Measurements from ENCODE around the gene MIR17HG.
"Not testable (repeated sequence)": the region's sequence is repeated elsewhere in the genome, so short reads cannot be mapped to it uniquely, and the experiment has no call there.

MIR17HG gene

DNA sequence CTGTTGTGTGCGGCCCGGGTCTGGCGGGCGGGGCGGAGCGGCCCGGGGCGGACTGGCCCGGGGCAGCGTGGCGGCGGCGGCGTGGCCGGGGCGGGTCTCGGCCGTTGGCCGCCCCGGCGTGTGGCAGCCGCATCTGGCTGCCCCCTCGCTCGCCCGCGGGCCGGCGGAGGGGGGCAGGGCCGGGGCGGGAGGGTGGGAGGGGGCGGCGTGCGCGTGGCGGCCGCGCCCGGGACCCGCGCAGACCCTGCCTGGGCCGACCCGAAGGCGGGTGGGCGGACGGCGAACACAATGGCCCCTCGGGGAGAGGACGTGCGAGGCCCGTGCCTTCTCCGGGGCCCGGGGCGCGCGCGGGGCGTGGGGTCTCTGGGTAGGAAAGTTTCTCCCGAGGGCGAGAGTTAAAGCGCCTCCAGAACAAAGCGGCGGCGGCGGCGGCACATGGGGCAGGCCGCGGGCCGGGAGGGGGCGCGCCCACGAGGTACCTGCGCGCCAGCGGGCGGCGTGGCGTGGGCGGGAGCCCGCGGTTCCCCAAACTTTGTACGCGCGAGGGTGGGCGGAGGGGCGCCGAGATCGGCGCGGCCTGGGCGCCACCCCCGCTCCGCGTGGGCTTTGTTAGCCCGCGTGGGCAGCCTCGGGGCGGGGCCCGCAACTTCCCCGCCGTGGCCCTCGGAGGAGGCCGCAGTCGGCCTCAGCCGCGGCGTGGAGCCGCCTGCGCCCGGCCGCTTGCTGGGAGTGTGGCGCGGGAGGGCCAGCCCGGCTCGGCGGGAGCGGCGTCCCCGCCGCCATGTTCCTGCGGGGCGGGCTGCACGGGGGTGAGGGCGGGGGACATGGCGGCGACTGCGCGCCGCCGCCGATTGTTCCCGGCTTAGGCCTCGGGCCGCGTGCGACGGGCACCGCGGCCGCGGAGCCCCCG is 764 bp downstream of the MIR17HG start:
- peak; percentile 59 to 61 for DNase-seq (ENCODE audit: low read depth in 2 of 2)

DNA sequence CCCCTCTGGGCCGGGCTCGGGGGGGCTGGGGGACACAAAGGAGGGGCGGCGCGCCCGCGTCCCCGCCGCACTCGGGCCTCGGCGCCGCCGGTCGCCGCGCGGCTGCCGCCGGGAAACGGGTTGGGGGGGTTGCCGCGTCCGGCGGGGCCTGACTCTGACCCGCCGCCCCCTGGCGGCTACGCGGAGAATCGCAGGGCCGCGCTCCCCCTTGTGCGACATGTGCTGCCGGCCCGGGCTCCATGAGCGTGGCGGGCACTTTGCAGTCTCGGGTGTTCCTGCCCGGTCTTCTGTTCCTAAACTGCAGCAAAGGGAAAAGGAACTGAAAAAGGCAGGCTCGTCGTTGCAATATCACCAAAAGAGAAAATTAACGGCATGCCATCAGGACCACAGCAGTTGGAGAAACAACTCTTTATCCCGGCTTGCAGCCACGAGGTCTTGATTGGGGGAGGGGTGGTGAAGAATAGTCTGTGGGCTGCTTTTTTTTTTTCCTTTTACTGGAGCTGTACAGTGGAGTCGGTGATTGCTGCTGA is 1.5 kb downstream of the MIR17HG start:
- peak; percentile 87 to 90 for DNase-seq (ENCODE audit: low read depth in 2 of 2)

DNA sequence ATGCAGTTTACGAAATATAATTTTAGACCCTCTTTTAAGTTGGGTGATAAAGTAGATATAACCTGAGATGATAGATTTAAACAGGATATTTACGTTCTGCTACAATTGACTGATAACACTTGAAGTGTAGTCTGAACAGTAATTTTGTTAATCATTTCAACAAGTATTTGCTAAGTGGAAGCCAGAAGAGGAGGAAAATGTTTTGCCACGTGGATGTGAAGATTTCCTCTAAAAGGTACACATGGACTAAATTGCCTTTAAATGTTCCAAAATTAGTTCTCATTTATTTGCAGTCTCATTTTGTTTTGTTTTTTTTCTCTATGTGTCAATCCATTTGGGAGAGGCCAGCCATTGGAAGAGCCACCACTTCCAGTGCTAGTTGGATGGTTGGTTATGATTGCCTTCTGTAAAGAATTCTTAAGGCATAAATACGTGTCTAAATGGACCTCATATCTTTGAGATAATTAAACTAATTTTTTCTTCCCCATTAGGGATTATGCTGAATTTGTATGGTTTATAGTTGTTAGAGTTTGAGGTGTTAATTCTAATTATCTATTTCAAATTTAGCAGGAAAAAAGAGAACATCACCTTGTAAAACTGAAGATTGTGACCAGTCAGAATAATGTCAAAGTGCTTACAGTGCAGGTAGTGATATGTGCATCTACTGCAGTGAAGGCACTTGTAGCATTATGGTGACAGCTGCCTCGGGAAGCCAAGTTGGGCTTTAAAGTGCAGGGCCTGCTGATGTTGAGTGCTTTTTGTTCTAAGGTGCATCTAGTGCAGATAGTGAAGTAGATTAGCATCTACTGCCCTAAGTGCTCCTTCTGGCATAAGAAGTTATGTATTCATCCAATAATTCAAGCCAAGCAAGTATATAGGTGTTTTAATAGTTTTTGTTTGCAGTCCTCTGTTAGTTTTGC is 2.8 kb downstream of the MIR17HG start:
- DNase-seq (ENCODE audit: low read depth in 2 of 2), result no peak

DNA sequence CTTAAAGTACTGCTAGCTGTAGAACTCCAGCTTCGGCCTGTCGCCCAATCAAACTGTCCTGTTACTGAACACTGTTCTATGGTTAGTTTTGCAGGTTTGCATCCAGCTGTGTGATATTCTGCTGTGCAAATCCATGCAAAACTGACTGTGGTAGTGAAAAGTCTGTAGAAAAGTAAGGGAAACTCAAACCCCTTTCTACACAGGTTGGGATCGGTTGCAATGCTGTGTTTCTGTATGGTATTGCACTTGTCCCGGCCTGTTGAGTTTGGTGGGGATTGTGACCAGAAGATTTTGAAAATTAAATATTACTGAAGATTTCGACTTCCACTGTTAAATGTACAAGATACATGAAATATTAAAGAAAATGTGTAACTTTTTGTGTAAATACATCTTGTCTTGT is 3.6 kb downstream of the MIR17HG start:
- no peak for DNase-seq (ENCODE audit: low read depth in 2 of 2)

DNA sequence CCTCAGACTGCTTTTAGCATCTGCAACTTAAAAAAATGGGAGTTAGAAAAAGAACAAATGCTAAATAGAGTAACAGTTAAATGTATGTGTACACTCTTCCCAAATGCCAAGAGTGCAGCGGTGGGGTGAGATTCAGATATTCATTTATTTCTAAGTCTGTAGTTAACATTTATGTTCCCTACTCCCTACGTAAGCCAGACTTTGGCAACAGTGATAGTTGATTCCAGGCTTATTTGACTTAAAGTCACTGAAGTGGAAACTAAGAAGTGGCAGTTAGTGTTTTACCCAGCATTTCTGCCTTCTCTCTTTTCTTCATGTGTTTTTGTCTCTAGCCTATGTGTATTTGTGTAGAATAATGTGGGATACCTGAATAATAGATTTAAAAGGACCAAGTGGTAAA is 4.5 kb downstream of the MIR17HG start:
- DNase-seq (ENCODE audit: low read depth in 2 of 2), result no peak

DNA sequence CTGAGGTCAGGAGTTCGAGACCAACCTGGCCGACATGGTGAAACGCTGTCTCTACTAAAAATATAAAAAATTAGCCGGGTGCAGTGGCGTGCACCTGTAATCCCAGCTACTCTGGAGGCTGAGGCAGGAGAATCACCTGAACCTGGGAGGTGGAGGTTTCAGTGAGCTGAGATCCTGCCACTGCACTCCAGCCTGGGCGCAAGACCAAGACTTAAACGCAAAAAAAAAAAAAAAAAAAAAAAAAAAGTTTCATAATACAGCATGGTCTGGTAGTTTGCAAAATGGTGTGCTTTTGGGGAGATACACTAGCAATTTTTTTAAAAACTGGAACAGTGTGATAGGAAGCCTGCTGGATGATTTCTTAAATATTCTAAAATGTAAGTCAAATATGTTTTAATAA is 5.4 kb downstream of the MIR17HG start:
- not testable (repeated sequence) for DNase-seq (ENCODE audit: low read depth in 2 of 2)

DNA sequence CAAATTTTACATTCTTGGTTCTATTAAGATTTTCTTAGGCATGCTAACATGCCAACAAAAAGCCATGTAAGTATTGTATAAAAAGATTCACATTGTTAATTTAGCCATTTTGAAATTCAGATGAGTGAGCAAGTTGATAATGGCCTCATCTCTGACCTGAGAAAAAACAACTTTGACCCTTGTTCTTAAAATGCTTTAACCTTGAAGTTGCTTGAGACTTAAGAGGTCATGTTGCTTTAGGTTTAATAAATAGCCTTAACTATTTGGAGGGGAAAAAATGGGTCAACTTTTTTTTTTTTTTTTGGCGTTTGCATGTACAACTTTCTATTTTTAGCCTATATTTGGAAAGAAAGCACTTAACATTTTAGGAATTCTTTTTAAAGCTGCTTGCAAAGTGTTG is 6.0 kb downstream of the MIR17HG start:
- DNase-seq (ENCODE audit: low read depth in 2 of 2), result no peak

DNA sequence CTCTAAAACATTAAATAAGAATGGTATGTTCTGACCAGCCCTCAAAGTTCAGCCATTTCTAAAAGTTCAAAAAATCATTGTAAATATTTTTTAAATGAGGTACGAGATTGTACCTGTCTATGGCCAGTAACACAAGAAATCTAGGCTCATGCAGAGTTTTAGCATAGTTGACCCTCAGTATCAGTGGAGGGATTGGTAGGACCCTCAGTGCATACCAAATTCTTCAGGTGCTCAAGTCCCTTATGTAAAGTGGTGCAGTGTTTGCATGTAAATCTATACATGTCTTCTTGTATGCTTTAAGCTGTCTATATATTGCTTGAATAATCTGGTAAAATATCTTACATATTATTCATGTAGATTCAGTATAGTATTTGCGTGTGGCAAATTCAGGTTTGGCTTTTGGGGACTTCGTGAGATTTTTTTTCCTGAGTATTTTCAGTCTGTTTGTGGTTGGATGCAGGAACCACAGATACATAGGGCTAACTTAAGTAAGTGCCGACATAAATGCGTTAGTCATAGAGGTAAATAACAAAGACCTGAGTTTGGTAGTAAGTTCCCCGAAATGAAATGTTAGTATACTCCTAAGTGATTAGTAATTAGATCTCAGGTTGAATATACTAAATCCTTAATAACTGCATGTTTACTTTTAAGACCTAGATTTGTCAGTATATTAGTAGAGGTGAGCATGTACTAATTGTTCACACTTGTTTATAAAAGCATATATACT is 7.8 kb downstream of the MIR17HG start:
- no peak for DNase-seq (ENCODE audit: low read depth in 2 of 2)

DNA sequence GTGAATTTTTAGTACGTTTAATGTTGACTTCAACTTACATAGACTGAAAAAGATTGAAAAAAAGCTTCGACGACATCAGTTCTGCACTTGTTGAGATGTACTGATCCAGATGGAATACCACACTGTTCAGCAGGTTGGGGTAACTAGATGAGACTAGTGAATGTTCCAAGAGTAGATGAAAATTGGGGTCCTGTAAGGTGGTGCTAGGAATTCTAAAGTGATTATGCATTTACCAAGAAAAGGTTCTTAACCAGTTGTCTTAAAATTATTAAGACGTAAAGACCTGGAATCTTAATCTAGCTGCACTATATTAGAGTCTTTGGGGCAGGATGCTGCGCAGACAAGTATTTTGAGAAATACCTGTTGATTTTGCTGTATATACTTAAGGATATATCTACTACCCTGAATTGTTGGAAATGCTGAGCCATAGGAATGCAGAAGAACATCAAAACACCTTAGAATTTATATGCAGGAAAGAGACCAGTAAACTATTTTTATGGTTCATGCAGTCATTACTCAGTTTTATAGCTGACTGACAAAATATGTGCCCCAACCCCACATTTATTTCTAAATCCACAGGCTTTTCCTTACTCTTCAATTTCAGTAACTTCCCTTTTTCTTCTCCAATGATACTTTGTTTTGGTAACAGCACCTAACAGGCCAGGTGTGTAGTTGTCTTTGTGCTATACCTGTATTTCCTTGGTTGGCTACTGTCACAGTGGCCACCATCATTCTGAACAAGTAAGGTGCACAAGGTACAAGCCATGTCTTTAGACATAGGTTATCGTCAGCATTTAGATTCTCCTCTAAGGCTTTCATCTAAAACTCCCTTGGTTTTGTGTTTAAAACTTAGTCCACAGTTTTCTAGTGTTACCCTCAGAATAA is 8.6 kb downstream of the MIR17HG start:
- DNase-seq (ENCODE audit: low read depth in 2 of 2), result no peak

DNA sequence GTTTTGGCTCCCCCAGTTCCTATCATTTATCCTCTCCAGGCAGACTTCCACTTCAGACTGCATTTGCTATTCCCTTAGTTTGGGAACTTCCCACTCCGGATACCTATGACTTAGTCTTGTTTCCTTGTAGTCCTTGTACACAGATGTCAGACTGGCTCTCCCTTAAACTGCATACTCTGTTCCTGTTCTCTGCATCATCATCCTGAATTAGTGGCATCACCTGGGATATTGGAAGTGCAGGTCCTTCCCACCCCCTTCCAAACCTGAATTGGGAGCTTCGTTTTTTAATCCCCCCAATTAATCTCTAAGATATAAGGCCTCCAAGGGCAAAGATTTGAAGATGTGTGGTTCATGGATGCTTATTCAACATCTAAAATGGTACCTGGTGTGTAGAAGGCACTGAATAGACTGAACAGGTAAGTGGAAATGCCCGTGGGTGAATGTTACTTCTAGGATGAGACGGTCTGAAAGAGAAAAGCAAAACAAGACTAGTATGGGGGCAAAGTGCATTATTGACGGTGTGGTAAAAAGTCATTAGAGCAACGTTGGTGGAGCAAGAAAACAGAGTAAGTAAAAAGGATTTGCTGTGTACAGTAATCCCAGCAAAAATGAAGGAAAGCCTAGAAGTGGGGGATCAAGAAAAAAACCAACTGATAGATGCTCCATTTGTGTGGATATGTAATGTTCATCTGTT is 9.6 kb downstream of the MIR17HG start:
- DNase-seq (ENCODE audit: low read depth in 2 of 2), result no peak

DNA sequence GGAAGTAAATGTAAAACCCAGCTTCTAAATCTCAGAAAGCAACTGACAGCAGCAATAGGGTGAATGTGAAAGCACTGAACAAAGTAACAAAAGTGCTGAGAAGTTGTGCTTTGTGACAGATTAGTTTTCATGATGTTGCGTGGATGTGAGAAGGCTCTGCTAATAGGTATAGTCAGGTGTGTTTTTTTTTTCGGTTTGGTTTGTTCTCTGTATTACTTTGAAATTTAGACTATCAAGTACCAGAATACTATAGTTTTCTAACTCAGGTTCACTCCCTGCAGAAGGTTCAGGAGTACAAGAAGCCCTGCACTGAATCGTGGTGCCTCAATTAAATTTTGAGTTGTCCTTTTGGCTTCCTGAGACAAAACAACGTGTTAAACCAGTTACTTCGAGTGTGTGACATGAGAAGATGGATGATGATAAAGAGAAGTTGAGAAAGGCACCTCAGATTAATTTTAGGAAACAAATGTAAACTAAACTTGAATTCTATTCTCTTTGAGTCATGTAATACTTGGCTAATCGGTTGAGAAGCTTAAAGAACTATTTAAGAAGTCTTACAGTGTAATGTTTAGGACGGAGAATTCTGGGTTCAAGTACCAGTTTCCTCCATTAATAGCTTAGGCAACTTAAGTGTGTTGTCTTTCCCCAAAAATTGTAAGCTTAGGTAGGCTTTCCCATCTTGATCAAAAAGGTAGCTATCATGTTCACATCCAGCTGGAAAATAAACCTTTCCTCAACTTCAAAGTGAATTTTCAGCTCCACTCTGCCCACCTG is 10.3 kb downstream of the MIR17HG start:
- DNase-seq (ENCODE audit: low read depth in 2 of 2), result no peak

DNA sequence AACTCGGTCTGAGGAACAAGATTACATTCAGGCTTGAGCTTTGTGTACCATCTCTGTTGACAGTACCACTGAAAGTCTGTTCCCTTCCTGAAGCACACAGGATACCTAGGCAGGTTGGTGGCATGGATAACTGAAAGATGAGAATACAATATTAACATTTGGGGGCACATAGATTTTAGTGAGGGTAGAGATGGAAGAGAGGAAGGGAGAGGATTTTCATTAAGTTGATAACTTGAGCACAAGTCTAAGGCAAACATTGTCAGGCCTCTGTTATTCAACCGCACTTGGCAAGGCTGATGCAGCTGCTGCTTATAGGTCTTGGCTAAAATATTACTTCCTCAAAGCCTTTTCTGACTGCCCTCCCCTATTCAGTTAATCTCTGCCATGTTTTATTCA is 10.9 kb downstream of the MIR17HG start:
- DNase-seq (ENCODE audit: low read depth in 2 of 2), result no peak

DNA sequence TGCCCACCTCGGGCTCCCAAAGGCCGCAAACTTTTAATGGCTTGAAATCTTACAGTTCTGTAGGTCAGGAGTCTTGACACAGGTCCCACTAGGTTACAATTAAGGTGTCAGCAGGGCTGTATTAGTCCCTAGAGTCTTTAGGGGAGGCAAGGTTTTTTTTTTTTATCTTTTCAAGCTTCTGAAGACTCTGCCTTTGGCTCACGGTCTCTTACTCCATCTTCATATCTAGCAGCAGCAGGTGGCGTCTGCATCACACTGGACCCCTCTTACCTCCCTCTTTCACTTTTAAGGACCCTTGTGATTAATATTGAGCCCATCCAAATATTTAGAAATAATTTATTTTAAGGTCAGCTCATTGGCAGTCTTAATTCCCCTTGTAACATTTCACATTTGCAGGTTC is 11.6 kb downstream of the MIR17HG start:
- DNase-seq (ENCODE audit: low read depth in 2 of 2), result no peak

DNA sequence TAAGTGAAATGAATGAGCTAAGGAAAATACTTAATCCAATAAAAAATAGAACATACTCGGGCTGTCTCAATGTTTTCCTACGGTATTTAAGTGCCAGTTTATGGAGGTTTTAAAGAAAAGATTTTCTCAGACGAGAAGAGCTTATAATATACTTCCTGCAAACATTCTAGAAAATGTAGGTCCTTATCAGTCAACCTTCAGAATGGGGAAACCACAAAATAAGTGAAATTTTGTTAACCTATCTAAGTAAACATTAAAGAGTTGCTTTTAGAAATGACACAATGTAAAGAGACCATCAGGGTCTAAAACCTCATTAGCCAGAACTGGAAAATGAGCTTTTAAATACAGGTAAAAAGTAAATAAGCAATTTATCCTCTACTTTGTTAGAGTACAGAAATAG is 12.1 kb downstream of the MIR17HG start:
- DNase-seq (ENCODE audit: low read depth in 2 of 2), result no peak

DNA sequence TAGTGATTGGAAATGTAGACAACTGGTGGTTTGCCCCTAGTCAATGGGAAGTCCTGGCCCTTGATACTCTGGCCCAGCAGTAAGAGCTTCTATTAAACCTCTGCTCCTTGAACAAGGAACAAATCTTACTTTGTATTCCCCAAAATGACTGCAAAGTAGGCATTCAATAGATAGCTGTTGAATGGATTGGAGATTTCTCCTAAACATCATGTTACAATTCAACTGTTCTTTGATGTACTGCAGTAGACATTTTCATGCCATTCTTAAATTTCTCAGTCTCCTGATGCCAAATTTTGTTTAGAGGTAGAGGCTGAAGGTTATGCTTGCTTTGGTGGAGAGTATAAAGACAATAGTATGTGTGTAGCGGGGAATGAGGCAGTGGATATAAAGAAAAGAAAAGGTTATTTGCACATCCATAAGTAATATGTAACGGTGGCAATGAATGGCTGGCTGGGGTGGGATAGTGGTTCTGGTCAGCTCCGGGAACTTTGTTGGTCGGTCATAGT is 12.8 kb downstream of the MIR17HG start:
- DNase-seq (ENCODE audit: low read depth in 2 of 2), result no peak

DNA sequence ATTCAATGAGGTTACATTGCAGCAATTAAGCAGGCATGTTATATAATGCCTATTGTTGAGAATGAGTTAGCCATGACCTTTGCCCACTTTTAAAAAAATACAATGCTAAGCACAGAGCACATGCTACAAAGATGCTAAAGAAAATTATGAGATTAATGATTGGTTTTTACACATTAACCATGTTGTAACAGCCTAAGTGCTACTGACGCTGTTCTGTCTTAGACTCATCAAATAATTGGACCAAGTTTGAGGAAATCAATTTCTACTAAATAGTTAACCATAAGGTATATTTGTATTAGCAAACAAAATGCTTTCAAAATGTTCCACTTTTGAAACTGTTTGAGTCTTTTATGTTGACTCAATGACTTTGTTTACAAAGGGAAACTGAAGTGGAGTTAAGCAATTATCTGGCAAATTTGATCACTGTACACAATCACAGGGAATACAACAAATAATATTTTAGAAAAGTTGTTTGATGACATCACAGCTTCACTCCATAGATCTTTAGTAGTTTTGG is 14.3 kb downstream of the MIR17HG start:
- no peak for DNase-seq (ENCODE audit: low read depth in 2 of 2)

DNA sequence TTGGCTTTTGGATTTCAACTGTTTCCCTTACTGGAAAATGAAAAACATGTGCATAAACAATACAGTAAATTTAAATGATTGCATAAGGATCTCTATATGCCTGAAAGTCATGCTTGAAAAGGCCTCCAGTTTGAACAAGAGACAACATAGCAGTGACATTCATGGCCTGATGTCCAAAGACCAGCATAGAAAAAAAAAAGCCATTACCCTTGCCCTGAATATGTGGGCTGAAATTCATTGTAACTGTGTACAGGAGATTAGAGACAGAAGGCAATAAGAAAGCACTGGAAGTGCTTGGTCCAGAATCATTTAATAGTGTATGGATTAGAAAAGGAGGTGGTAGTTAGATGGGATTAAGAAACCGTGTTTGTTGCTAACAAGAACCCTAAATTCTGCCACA is 15.4 kb downstream of the MIR17HG start:
- DNase-seq (ENCODE audit: low read depth in 2 of 2), result no peak

DNA sequence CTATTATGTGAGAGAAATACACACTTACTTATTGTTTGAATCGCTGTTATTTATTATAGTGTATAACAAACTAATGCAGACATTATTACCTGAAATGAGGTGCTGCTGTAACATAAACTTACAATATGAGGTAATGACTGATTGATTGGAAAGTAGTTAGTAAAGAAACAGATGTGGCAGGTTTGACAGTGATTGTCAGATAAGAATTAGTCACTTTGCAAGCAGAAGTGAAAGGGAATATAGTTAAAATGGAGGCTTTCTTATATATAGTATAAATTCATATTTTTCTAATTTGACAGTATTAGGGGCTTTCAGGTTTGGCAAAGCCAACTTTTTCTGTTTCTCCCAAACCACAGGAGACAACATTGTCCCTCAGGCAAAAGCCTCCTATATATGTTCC is 20.6 kb downstream of the MIR17HG start:
- DNase-seq (ENCODE audit: low read depth in 2 of 2), result no peak

Data from stimulated activated CD4-positive, alpha-beta T cell treated with anti-CD3 and anti-CD28 coated beads, Interleukin-12 subunit alpha, Interleukin-12 subunit beta, amount 100 ng/mL, for 24 hours (primary cell).